ENCODE measurements around the gene RETSAT.

DNA sequence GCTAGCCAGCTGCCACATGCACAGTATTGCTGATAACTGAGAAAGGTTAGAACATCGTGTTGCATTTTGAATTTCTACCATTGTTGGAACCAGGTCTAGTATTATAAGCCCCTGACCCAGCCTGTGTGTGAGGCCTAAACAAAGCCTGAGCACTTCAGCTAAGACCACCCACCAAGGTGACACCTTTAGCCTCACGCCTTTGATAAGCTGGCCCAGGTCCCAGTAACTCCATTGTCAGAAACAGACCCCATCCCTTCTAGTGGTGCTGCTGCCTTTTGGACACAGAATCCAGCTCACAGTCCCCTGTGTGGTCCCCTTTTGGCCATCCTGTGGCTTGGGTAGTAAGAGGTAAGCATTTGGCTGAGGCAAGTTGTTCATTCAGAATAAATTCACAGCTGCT, 1.9 kb upstream of the RETSAT start:
- TF ChIP-seq, protein P1, sequence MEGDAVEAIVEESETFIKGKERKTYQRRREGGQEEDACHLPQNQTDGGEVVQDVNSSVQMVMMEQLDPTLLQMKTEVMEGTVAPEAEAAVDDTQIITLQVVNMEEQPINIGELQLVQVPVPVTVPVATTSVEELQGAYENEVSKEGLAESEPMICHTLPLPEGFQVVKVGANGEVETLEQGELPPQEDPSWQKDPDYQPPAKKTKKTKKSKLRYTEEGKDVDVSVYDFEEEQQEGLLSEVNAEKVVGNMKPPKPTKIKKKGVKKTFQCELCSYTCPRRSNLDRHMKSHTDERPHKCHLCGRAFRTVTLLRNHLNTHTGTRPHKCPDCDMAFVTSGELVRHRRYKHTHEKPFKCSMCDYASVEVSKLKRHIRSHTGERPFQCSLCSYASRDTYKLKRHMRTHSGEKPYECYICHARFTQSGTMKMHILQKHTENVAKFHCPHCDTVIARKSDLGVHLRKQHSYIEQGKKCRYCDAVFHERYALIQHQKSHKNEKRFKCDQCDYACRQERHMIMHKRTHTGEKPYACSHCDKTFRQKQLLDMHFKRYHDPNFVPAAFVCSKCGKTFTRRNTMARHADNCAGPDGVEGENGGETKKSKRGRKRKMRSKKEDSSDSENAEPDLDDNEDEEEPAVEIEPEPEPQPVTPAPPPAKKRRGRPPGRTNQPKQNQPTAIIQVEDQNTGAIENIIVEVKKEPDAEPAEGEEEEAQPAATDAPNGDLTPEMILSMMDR (IDR thresholded peaks at IDR 0.05): no peak
- TF ChIP-seq POLR2A (IDR thresholded peaks at IDR 0.05): no peak

Data from sigmoid colon (tissue), 3 donors.